Activated T-cell treated with anti-CD3 and anti-CD28 coated beads, Interleukin-2, amount 50 U/mL, for 72 hours (primary cell): Measurements from ENCODE around the gene LASP1NB.

ENCODE experiments used
- ATAC-seq, 2 donors: fragments of 150-1000 bp; cut with Tn5 transposase; replicated peaks in 1 of 2; 2 replicates each; pipeline ENCODE4 v1.10.0; 2021; ENCODE audit warnings: moderate library complexity in 2 of 2, mild to moderate bottlenecking in 1 of 2
- DNase-seq, 2 donors: peaks; one replicate each; pipeline ENCODE4 v3.0.0; 2021 to 2022; ENCODE audit warnings: mixed read lengths in 1 of 2
- H3K27ac Mint-ChIP-seq: one replicate; pipeline ENCODE4 v1.8.0; 2022; ENCODE audit warnings: mild to moderate bottlenecking, moderate library complexity, mixed read lengths
- H3K27me3 Mint-ChIP-seq: one replicate; pipeline ENCODE4 v1.8.0; 2022; ENCODE audit warnings: low read depth, mixed read lengths
- H3K36me3 Mint-ChIP-seq, 2 donors: one replicate each; pipeline ENCODE4 v1.8.0; 2022; ENCODE audit warnings: mixed read lengths in 2 of 2, mild to moderate bottlenecking in 1 of 2; ENCODE audit not compliant: insufficient read depth in 2 of 2
- H3K4me1 Mint-ChIP-seq: one replicate; pipeline ENCODE4 v1.8.0; 2022; ENCODE audit warnings: low read depth, mixed read lengths
- H3K4me3 Mint-ChIP-seq, 2 donors: one replicate each; pipeline ENCODE4 v1.8.0; 2022; ENCODE audit warnings: mild to moderate bottlenecking in 2 of 2, mixed read lengths in 2 of 2, moderate library complexity in 2 of 2
- H3K9me3 Mint-ChIP-seq, 2 donors: one replicate each; pipeline ENCODE4 v1.8.0; 2022; ENCODE audit warnings: mixed read lengths in 2 of 2

The LASP1NB gene

DNA sequence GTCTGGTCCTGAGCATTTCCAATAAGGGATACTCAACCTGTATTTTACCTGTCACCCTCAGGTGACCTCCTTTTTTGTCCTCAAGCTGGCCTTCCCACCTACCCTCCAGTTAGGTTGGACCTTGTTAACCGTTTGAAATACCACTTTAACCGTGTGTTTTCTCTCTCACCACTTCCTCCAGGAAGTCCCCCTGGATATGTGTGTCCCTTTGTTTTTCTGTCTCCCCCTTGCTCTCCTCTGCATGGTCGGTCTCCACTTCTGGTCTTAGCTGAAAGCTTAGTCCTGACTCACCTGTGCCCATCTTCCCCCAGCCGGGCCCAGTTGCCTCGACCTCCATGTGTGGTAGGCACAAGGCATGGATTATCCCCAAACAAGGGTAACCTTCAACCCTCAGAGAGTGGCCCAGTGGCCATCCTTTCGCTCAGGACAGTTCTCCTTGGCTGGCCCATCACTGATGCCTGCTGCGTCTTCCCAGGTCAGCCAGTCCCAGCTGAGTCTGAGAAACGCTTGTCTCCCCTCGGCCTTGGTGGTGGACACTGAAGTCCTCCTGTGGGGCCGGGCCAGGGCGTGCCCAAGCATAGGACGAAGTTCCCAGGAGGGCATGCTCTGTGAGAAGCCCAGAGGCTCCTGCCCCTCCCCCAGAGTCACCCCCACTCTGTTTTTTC lies 35.5 kb upstream of the LASP1NB start:
- DNase-seq (no peak), ATAC-seq (no peak)
- Mint-ChIP-seq H3K9me3 (no peaks in the 10 kb centered on the region), H3K4me3 (peak overlapping the region; percentile 25 to 57), H3K27ac (peak overlapping the region; percentile 89), H3K4me1 (peaks cover 89% of the 10 kb centered on the region), H3K27me3 (no peaks in the 10 kb centered on the region), H3K36me3 (peaks cover 4 to 14% of the 10 kb centered on the region in 2 donors)

DNA sequence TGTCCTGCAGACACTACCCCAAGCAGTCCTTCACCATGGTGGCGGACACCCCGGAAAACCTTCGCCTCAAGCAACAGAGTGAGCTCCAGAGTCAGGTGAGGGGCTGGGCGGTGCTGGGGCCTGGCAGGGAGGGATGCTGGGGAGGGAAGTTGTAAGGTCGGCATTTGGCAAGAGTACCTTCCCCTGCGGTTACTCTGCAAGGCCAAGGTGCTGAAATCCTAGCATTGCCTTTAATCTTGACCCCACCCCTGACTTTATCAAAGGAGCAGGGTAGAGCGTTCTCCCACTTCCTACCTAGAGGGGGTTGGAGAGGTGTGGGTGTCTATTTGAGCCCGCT lies 35.0 kb upstream of the LASP1NB start:
- H3K4me3 Mint-ChIP-seq: peak overlapping the region; percentile 25 to 57
- H3K9me3 Mint-ChIP-seq: no peaks in the 10 kb centered on the region
- peak overlapping the region; percentile 89 for H3K27ac Mint-ChIP-seq
- peaks cover 84% of the 10 kb centered on the region for H3K4me1 Mint-ChIP-seq
- no peaks in the 10 kb centered on the region for H3K27me3 Mint-ChIP-seq
- peaks cover 4 to 12% of the 10 kb centered on the region in 2 donors for H3K36me3 Mint-ChIP-seq
- ATAC-seq (peak in 1 of 2 donors; percentile 4), DNase-seq (no peak)

DNA sequence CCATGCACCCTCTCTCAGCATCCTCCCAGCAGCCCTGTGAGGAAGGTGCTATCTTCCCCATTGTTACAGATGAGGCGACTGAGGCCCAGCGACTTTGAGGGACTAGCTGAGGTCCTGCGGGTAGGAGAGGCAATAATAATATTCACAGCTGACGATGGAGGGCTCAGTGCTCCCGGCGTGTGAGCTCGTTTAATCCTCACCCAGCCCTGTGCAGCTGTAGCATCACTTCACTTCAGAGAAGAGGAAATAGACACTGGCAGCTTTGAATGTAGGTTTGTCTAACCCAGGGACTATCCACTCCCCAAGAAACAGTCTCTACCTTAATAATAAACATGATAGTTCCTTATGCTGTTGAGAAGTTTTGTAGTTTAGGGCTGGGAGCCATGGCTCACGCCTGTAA lies 34.0 kb upstream of the LASP1NB start:
- Mint-ChIP-seq H3K4me3 (peak overlapping the region; percentile 9 to 27), H3K4me1 (peaks cover 73% of the 10 kb centered on the region), H3K27me3 (no peaks in the 10 kb centered on the region), H3K36me3 (peaks cover 4 to 13% of the 10 kb centered on the region in 2 donors), H3K9me3 (no peaks in the 10 kb centered on the region), H3K27ac (peak overlapping the region; percentile 88)
- DNase-seq (no peak), ATAC-seq (no peak)

- H3K4me1 Mint-ChIP-seq: peaks cover 70% of the 10 kb centered on the region
- H3K27me3 Mint-ChIP-seq: no peaks in the 10 kb centered on the region
- H3K4me3 Mint-ChIP-seq: peak overlapping the region in 1 of 2 donors; percentile 9
- peak overlapping the region; percentile 88 for H3K27ac Mint-ChIP-seq
- peaks cover 8 to 13% of the 10 kb centered on the region in 2 donors for H3K36me3 Mint-ChIP-seq
- DNase-seq (no peak), ATAC-seq (no peak)
- no peaks in the 10 kb centered on the region for H3K9me3 Mint-ChIP-seq
Observed at GRCh38 chr17:38892083-38892482, 33.3 kb upstream of the LASP1NB start.

- Mint-ChIP-seq H3K27ac (no peak overlapping the region), H3K4me3 (no peak overlapping the region), H3K27me3 (no peaks in the 10 kb centered on the region), H3K4me1 (peaks cover 70% of the 10 kb centered on the region), H3K9me3 (peaks cover 0 to 1% of the 10 kb centered on the region in 2 donors), H3K36me3 (peaks cover 8 to 17% of the 10 kb centered on the region in 2 donors)
- DNase-seq: no peak
- ATAC-seq: no peak
Observed at GRCh38 chr17:38892620-38893019, 32.8 kb upstream of the LASP1NB start.

GRCh38 chr17:38893113-38893512 lies 32.3 kb upstream of the LASP1NB start:
- peak in 1 of 2 donors; percentile 7 for ATAC-seq
- no peaks in the 10 kb centered on the region for H3K27me3 Mint-ChIP-seq
- H3K4me3 Mint-ChIP-seq: peak overlapping the region in 1 of 2 donors; percentile 12
- DNase-seq: no peak
- H3K4me1 Mint-ChIP-seq: peaks cover 73% of the 10 kb centered on the region
- peaks cover 9 to 22% of the 10 kb centered on the region in 2 donors for H3K36me3 Mint-ChIP-seq
- peaks cover 0 to 1% of the 10 kb centered on the region in 2 donors for H3K9me3 Mint-ChIP-seq
- H3K27ac Mint-ChIP-seq: no peak overlapping the region

- Mint-ChIP-seq H3K4me1 (peaks cover 75% of the 10 kb centered on the region), H3K27ac (peak overlapping the region; percentile 75)
Observed at GRCh38 chr17:38893607-38894006, 31.8 kb upstream of the LASP1NB start.

GRCh38 chr17:38894276-38894675 lies 31.1 kb upstream of the LASP1NB start:
- Mint-ChIP-seq H3K4me3 (peak overlapping the region in 1 of 2 donors; percentile 38), H3K36me3 (peaks cover 9 to 24% of the 10 kb centered on the region in 2 donors), H3K27me3 (no peaks in the 10 kb centered on the region), H3K9me3 (peaks cover 0 to 1% of the 10 kb centered on the region in 2 donors), H3K27ac (peak overlapping the region; percentile 75), H3K4me1 (peaks cover 75% of the 10 kb centered on the region)
- no peak for DNase-seq
- no peak for ATAC-seq

More at GRCh38 chr17:38893607-38894006, 31.8 kb upstream of the LASP1NB start:
- ATAC-seq: peak; percentile 42 to 61
- peak overlapping the region; percentile 36 to 38 for H3K4me3 Mint-ChIP-seq
- peak; percentile 46 to 50 for DNase-seq
- H3K27me3 Mint-ChIP-seq: no peaks in the 10 kb centered on the region
- H3K36me3 Mint-ChIP-seq: peaks cover 9 to 22% of the 10 kb centered on the region in 2 donors
- peaks cover 0 to 1% of the 10 kb centered on the region in 2 donors for H3K9me3 Mint-ChIP-seq

- peaks cover 73% of the 10 kb centered on the region for H3K4me1 Mint-ChIP-seq
- ATAC-seq: no peak
- H3K4me3 Mint-ChIP-seq: no peak overlapping the region
- DNase-seq: no peak
- no peak overlapping the region for H3K27ac Mint-ChIP-seq
- H3K27me3 Mint-ChIP-seq: no peaks in the 10 kb centered on the region
- H3K9me3 Mint-ChIP-seq: peaks cover 0 to 1% of the 10 kb centered on the region in 2 donors
- peaks cover 7 to 25% of the 10 kb centered on the region in 2 donors for H3K36me3 Mint-ChIP-seq
Observed at GRCh38 chr17:38896346-38896954, 29.0 kb upstream of the LASP1NB start.

GRCh38 chr17:38897176-38897575 lies 28.2 kb upstream of the LASP1NB start:
- H3K27ac Mint-ChIP-seq: no peak overlapping the region
- no peak overlapping the region for H3K4me3 Mint-ChIP-seq

DNA sequence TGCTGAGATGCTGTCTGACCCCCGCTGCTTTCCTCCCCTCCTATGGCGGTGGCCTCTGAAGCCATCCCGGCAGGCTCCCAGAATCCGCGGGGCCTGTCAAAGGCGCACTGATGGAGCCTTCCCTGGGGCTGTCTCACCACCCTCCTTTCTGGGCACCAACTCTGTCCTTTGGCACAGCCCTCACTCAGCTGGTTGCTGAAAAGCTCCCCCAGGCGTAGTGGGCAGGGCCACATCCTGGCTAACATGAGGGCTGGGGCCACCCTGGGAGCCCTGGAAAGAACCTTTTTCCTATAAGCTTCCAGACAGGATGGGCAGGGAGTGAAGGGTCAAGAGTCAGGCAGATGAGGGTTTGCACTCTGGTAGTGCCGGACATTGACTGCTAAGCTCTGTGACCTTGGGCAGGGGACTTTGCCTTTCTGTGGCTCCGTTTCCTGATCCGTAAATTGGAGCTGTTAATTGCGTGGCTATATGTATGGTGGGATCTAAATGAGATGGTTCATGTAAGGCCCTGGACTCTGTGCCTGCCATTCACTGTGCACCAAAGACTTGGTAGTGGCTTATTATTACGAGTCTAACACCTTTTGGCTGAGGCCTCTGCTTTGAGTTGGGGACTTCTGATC lies 27.6 kb upstream of the LASP1NB start:
- Mint-ChIP-seq H3K36me3 (peaks cover 7 to 26% of the 10 kb centered on the region in 2 donors), H3K4me3 (peak overlapping the region; percentile 69 to 79), H3K27me3 (no peaks in the 10 kb centered on the region), H3K9me3 (peaks cover 0 to 1% of the 10 kb centered on the region in 2 donors), H3K4me1 (peaks cover 60% of the 10 kb centered on the region), H3K27ac (peak overlapping the region; percentile 71)
- ATAC-seq (peak in 1 of 2 donors; percentile 3), DNase-seq (no peak)

More at GRCh38 chr17:38897176-38897575, 28.2 kb upstream of the LASP1NB start:
- Mint-ChIP-seq H3K36me3 (peaks cover 7 to 26% of the 10 kb centered on the region in 2 donors), H3K9me3 (peaks cover 0 to 1% of the 10 kb centered on the region in 2 donors), H3K27me3 (no peaks in the 10 kb centered on the region), H3K4me1 (peaks cover 66% of the 10 kb centered on the region)
- DNase-seq (no peak), ATAC-seq (no peak)

GRCh38 chr17:38898291-38898679 lies 27.1 kb upstream of the LASP1NB start:
- ATAC-seq (peak; percentile 50 to 53), DNase-seq (peak; percentile 34 to 48)

GRCh38 chr17:38898812-38899348 lies 26.5 kb upstream of the LASP1NB start:
- DNase-seq: peak; percentile 90 to 91
- H3K36me3 Mint-ChIP-seq: peaks cover 7 to 31% of the 10 kb centered on the region in 2 donors
- H3K27ac Mint-ChIP-seq: peak overlapping the region; percentile 71
- peaks cover 57% of the 10 kb centered on the region for H3K4me1 Mint-ChIP-seq
- peak overlapping the region; percentile 69 to 79 for H3K4me3 Mint-ChIP-seq
- peak; percentile 92 to 93 for ATAC-seq
- H3K9me3 Mint-ChIP-seq: peaks cover 0 to 1% of the 10 kb centered on the region in 2 donors
- H3K27me3 Mint-ChIP-seq: no peaks in the 10 kb centered on the region

More at GRCh38 chr17:38898291-38898679, 27.1 kb upstream of the LASP1NB start:
- Mint-ChIP-seq H3K27me3 (no peaks in the 10 kb centered on the region), H3K27ac (peak overlapping the region; percentile 71), H3K4me3 (peak overlapping the region; percentile 69 to 79), H3K4me1 (peaks cover 59% of the 10 kb centered on the region), H3K9me3 (peaks cover 0 to 1% of the 10 kb centered on the region in 2 donors), H3K36me3 (peaks cover 7 to 28% of the 10 kb centered on the region in 2 donors)
